Neural progenitor cell (in vitro differentiated cells): ENCODE measurements around the gene RCAN3. TPM values are rescaled to one million over a fixed set of nuclear protein-coding genes. Genes with fewer than 3 reads are reported as not detected.
"Not testable (repeated sequence)": the region's sequence is repeated elsewhere in the genome, so short reads cannot be mapped to it uniquely, and the experiment has no call there.

ENCODE experiments used
- DNase-seq: peaks from one replicate; pipeline ENCODE4 v3.0.0-alpha.2; 2016; ENCODE audit warnings: low spot score
- H2AFZ ChIP-seq: fragments of 200-600 bp; sonication (generic); replicated peaks from 2 replicates; pipeline ENCODE4 v1.6.1; 2016; ENCODE audit warnings: antibody characterized with exemption
- H3F3A ChIP-seq: fragments of 200-600 bp; sonication (generic); 2 replicates; pipeline ENCODE4 v1.6.1; 2016; ENCODE audit warnings: antibody characterized with exemption, low read depth
- H3K27ac ChIP-seq: fragments of 200-600 bp; sonication (generic); 2 replicates; pipeline ENCODE4 v1.5.1; 2016; ENCODE audit warnings: mild to moderate bottlenecking
- H3K27me3 ChIP-seq: fragments of 200-600 bp; sonication (generic); 2 replicates; pipeline ENCODE4 v1.6.1; 2016; ENCODE audit warnings: mild to moderate bottlenecking, moderate library complexity
- H3K36me3 ChIP-seq: fragments of 200-600 bp; sonication (generic); 2 replicates; pipeline ENCODE4 v1.5.1; 2016
- H3K4me1 ChIP-seq: fragments of 200-600 bp; sonication (generic); 2 replicates; pipeline ENCODE4 v1.6.1; 2016; ENCODE audit warnings: mixed run types
- H3K4me2 ChIP-seq: fragments of 200-600 bp; sonication (generic); 2 replicates; pipeline ENCODE4 v1.6.1; 2016
- H3K4me3 ChIP-seq: fragments of 200-600 bp; sonication (generic); 2 replicates; pipeline ENCODE4 v1.5.1; 2016
- H3K79me2 ChIP-seq: fragments of 200-600 bp; sonication (generic); 2 replicates; pipeline ENCODE4 v1.6.1; 2016; ENCODE audit warnings: low read depth
- H3K9ac ChIP-seq: fragments of 200-600 bp; sonication (generic); 2 replicates; pipeline ENCODE4 v1.6.1; 2016
- H3K9me3 ChIP-seq: fragments of 200-600 bp; sonication (generic); 2 replicates; pipeline ENCODE4 v1.5.1; 2016; ENCODE audit warnings: low read depth
- H4K20me1 ChIP-seq: fragments of 200-600 bp; sonication (generic); 2 replicates; pipeline ENCODE4 v1.6.1; 2016; ENCODE audit warnings: low read depth
- H3K27ac Mint-ChIP-seq: 3 replicates; pipeline ENCODE4 v1.8.0; 2021; ENCODE audit warnings: mixed read lengths
- H3K27me3 Mint-ChIP-seq: 2 replicates; pipeline ENCODE4 v1.8.0; 2022; ENCODE audit warnings: low read depth, mild to moderate bottlenecking, inconsistent platforms, moderate library complexity, mixed read lengths; ENCODE audit not compliant: insufficient read depth
- H3K36me3 Mint-ChIP-seq: 3 replicates; pipeline ENCODE4 v1.8.0; 2021; ENCODE audit warnings: mixed read lengths
- H3K4me1 Mint-ChIP-seq: 3 replicates; pipeline ENCODE4 v1.8.0; 2021; ENCODE audit warnings: mixed read lengths
- H3K4me3 Mint-ChIP-seq: 3 replicates; pipeline ENCODE4 v1.8.0; 2021; ENCODE audit warnings: mild to moderate bottlenecking, moderate library complexity, mixed read lengths
- H3K9me3 Mint-ChIP-seq: 3 replicates; pipeline ENCODE4 v1.8.0; 2020; ENCODE audit warnings: mixed read lengths
- CTCF ChIP-seq: fragments of 200-600 bp; sonication (generic); IDR thresholded peaks from 2 replicates; pipeline ENCODE4 v1.5.1; 2017; ENCODE audit warnings: antibody characterized with exemption, mild to moderate bottlenecking
- EZH2 ChIP-seq: fragments of 200-600 bp; sonication (generic); IDR thresholded peaks from 2 replicates; pipeline ENCODE4 v1.6.1; 2017; ENCODE audit warnings: antibody characterized with exemption, mild to moderate bottlenecking, moderate library complexity
- EZH2phosphoT487 ChIP-seq: fragments of 200-600 bp; sonication (generic); IDR thresholded peaks from 2 replicates; pipeline ENCODE4 v1.6.1; 2017; ENCODE audit warnings: antibody characterized with exemption
- total RNA-seq: library from RNA; depleted of rRNA; stranded (reverse); fragments of >200 nt; gene quantifications from 2 replicates; pipeline ENCODE4 v1.2.3, GENCODE V29; 2015; ENCODE audit warnings: low replicate concordance

RCAN3 gene
- total RNA-seq, 1 donor from 2014 or later: 9.3 TPM

- Histone ChIP-seq H3K79me2 (peaks cover 3% of the 10 kb centered on the region), H3K4me2 (no peak overlapping the region), H3K4me1 (peaks cover 12% of the 10 kb centered on the region), H3K9me3 (no peaks in the 10 kb centered on the region), H2AFZ (no peak overlapping the region), H4K20me1 (peaks cover 4% of the 10 kb centered on the region), H3K9ac (no peak overlapping the region), H3K27ac (no peak overlapping the region), H3K4me3 (no peak overlapping the region), H3K36me3 (no peaks in the 10 kb centered on the region), H3K27me3 (peaks cover 8% of the 10 kb centered on the region), H3F3A (peaks cover 10% of the 10 kb centered on the region)
- Mint-ChIP-seq H3K36me3 (no peaks in the 10 kb centered on the region), H3K4me1 (peaks cover 2% of the 10 kb centered on the region), H3K4me3 (no peak overlapping the region), H3K9me3 (no peaks in the 10 kb centered on the region), H3K27ac (no peak overlapping the region), H3K27me3 (peaks cover 18% of the 10 kb centered on the region)
- TF ChIP-seq CTCF: no peak
- no peak for DNase-seq
These were observed 6.3 kb downstream of the RCAN3 start for GRCh38 chr1:24508911-24509310.

DNA sequence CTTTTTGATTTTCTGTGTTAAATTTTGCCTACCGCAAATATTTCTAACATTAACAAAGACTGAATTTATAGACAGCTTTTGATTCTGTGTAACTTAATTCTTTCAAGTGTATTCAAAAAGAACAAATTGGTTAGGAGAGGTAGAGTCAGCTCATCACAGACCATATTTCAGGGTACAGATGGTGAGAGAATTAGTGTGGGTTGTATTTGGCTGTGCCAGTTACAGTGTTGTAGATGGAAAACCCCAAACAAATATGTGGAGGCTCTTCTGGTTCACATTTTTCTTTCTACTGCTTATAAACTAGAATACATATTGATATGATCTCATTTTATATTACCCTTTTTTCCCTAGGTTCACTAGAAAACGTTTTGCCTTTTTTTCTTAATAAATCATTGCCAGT, 11.1 kb downstream of the RCAN3 start:
- Histone ChIP-seq H3F3A (no peaks in the 10 kb centered on the region), H3K4me1 (no peaks in the 10 kb centered on the region), H3K9me3 (no peaks in the 10 kb centered on the region), H3K4me2 (no peak overlapping the region), H3K4me3 (no peak overlapping the region), H3K27ac (no peak overlapping the region), H4K20me1 (no peaks in the 10 kb centered on the region), H3K79me2 (no peaks in the 10 kb centered on the region), H3K36me3 (no peaks in the 10 kb centered on the region), H2AFZ (no peak overlapping the region), H3K27me3 (no peaks in the 10 kb centered on the region), H3K9ac (no peak overlapping the region)
- no peaks in the 10 kb centered on the region for H3K36me3 Mint-ChIP-seq
- H3K4me1 Mint-ChIP-seq: no peaks in the 10 kb centered on the region
- H3K27ac Mint-ChIP-seq: no peak overlapping the region
- TF ChIP-seq EZH2phosphoT487 (no peak), CTCF (no peak), EZH2 (no peak)
- no peaks in the 10 kb centered on the region for H3K9me3 Mint-ChIP-seq
- H3K27me3 Mint-ChIP-seq: no peaks in the 10 kb centered on the region
- no peak for DNase-seq
- no peak overlapping the region for H3K4me3 Mint-ChIP-seq

GRCh38 chr1:24514946-24515345, 12.3 kb downstream of the RCAN3 start:
- no peaks in the 10 kb centered on the region for H3K79me2 ChIP-seq
- Mint-ChIP-seq H3K9me3 (no peaks in the 10 kb centered on the region), H3K27me3 (no peaks in the 10 kb centered on the region), H3K36me3 (no peaks in the 10 kb centered on the region), H3K4me1 (peaks cover 3% of the 10 kb centered on the region), H3K27ac (no peak overlapping the region), H3K4me3 (no peak overlapping the region)
- H3F3A ChIP-seq: no peaks in the 10 kb centered on the region
- H3K27me3 ChIP-seq: no peaks in the 10 kb centered on the region
- H3K4me3 ChIP-seq: no peak overlapping the region
- no peak for DNase-seq
- no peaks in the 10 kb centered on the region for H4K20me1 ChIP-seq
- H3K4me1 ChIP-seq: no peaks in the 10 kb centered on the region
- H3K27ac ChIP-seq: no peak overlapping the region
- H2AFZ ChIP-seq: no peak overlapping the region
- no peaks in the 10 kb centered on the region for H3K9me3 ChIP-seq
- TF ChIP-seq CTCF (no peak), EZH2phosphoT487 (no peak), EZH2 (no peak)
- H3K4me2 ChIP-seq: no peak overlapping the region
- H3K36me3 ChIP-seq: no peaks in the 10 kb centered on the region
- no peak overlapping the region for H3K9ac ChIP-seq

DNA sequence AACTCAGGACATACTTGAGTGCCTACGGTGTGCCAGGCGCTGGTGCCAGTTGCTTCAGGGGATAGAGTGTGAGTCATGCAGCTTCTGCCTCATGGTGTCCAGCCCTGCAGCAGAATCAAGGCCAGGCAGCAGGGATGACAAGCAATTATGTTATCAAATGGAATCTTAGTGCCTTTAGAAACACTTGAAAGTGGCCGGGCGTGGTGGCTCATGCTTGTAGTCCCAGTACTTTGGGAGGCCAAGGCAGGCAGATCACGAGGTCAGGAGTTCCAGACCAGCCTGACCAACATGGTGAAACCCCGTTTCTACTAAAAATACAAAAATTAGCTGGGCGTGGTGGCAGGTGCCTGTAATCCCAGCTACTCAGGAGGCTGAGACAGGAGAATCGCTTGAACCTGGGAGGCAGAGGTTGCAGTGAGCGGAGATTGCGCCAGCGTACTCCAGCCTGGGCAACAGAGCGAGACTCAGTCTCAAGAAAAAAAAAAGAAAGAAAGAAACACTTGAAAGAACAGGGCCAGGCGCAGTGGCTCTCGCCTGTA, 13.1 kb downstream of the RCAN3 start:
- H3K27me3 ChIP-seq, H3K36me3 ChIP-seq, H3K9ac ChIP-seq, H3K79me2 ChIP-seq, H3K27ac Mint-ChIP-seq, H3K36me3 Mint-ChIP-seq, H3K4me2 ChIP-seq, H2AFZ ChIP-seq, H4K20me1 ChIP-seq, DNase-seq, H3K4me3 ChIP-seq, H3K4me3 Mint-ChIP-seq, H3F3A ChIP-seq, H3K9me3 Mint-ChIP-seq, H3K27ac ChIP-seq, H3K4me1 ChIP-seq, H3K4me1 Mint-ChIP-seq, H3K9me3 ChIP-seq, H3K27me3 Mint-ChIP-seq: not testable (repeated sequence)
